Right ventricle myocardium superior (tissue), 1 donor: ENCODE measurements around the gene TIPARP. TPM values are rescaled to one million over a fixed set of nuclear protein-coding genes. Genes with fewer than 3 reads are reported as not detected.
A peak's percentile ranks its signal among the peaks of the same experiment; 100 is the strongest.
"Not testable (repeated sequence)": the region's sequence is repeated elsewhere in the genome, so short reads cannot be mapped to it uniquely, and the experiment has no call there.

ENCODE experiments used
- ATAC-seq: fragments of 200-7000 bp; cut with Tn5 transposase; one replicate; pipeline ENCODE4 v1.9.1; 2020; ENCODE audit warnings: mild to moderate bottlenecking; ENCODE audit not compliant: poor library complexity
- DNase-seq: peaks from one replicate; pipeline ENCODE4 v3.0.0-alpha.2; 2020
- intact Hi-C: fragments of 100-400 bp; cut with DNase I; formaldehyde crosslinking; loops from one replicate; pipeline ENCODE4 v1.11.2; 2022
- total RNA-seq: library from RNA; stranded (reverse); fragmentation: NEBNext Ultra II Directional; extraction: Animal tissue kit (Norgen Biotek cat#: 25700); gene quantifications from one replicate; pipeline ENCODE4 v1.2.1, GENCODE V29; 2021
- donor health status: DM: no; HTN: yes; CAD: no; lungs with severe emphysema.

The TIPARP gene
- total RNA-seq, 1 donor from 2014 or later: 31.6 TPM

GRCh38 chr3:156643729-156644389 lies 30.5 kb upstream of the TIPARP start:
- intact Hi-C loops: no loop called here
- DNase-seq (no peak), ATAC-seq (peak; percentile 48)

GRCh38 chr3:156644958-156645357 lies 29.4 kb upstream of the TIPARP start:
- ATAC-seq (no peak), DNase-seq (no peak)
- intact Hi-C loops: no loop called here

- no peak for ATAC-seq
- no peak for DNase-seq
- intact Hi-C loops: no loop called here
Measured at GRCh38 chr3:156646958-156647357, 27.4 kb upstream of the TIPARP start.

GRCh38 chr3:156648086-156648485 lies 26.3 kb upstream of the TIPARP start:
- DNase-seq (no peak), ATAC-seq (no peak)
- intact Hi-C loops: no loop called here

- no peak for ATAC-seq
- intact Hi-C loops: no loop called here
- no peak for DNase-seq
Measured at GRCh38 chr3:156649681-156650080, 24.7 kb upstream of the TIPARP start.

GRCh38 chr3:156652661-156653060 lies 21.7 kb upstream of the TIPARP start:
- DNase-seq, intact Hi-C loops, ATAC-seq: not testable (repeated sequence)

- ATAC-seq: no peak
- intact Hi-C loops: no loop called here
- no peak for DNase-seq
Measured at GRCh38 chr3:156654834-156655233, 19.6 kb upstream of the TIPARP start.

- intact Hi-C loops: no loop called here
- ATAC-seq (no peak), DNase-seq (no peak)
Measured at GRCh38 chr3:156655819-156656550, 18.4 kb upstream of the TIPARP start.

GRCh38 chr3:156657440-156657839 lies 16.9 kb upstream of the TIPARP start:
- intact Hi-C loops: no loop called here

GRCh38 chr3:156657862-156658731 lies 16.3 kb upstream of the TIPARP start:
- no peak for ATAC-seq
- intact Hi-C loops: no loop called here
- no peak for DNase-seq

More at GRCh38 chr3:156657440-156657839, 16.9 kb upstream of the TIPARP start:
- no peak for ATAC-seq
- DNase-seq: no peak

GRCh38 chr3:156658732-156659090 lies 15.7 kb upstream of the TIPARP start:
- no peak for ATAC-seq
- intact Hi-C loops: no loop called here
- DNase-seq: no peak

- no peak for DNase-seq
- intact Hi-C loops: no loop called here
- no peak for ATAC-seq
Measured at GRCh38 chr3:156659260-156659659, 15.1 kb upstream of the TIPARP start.

GRCh38 chr3:156661155-156661554 lies 13.2 kb upstream of the TIPARP start:
- DNase-seq (no peak), ATAC-seq (no peak)
- intact Hi-C loops: no loop called here

- intact Hi-C loops: no loop called here
- DNase-seq: no peak
- no peak for ATAC-seq
Measured at GRCh38 chr3:156664011-156664830, 10.2 kb upstream of the TIPARP start.

GRCh38 chr3:156664831-156665178 lies 9.6 kb upstream of the TIPARP start:
- ATAC-seq: no peak
- no peak for DNase-seq
- intact Hi-C loops: no loop called here

GRCh38 chr3:156665291-156665690 lies 9.1 kb upstream of the TIPARP start:
- DNase-seq (no peak), ATAC-seq (no peak)
- intact Hi-C loops: no loop called here

GRCh38 chr3:156666073-156666472 lies 8.3 kb upstream of the TIPARP start:
- intact Hi-C loops: no loop called here

GRCh38 chr3:156668073-156668763 lies 6.2 kb upstream of the TIPARP start:
- ATAC-seq: no peak
- intact Hi-C loops: no loop called here

More at GRCh38 chr3:156666073-156666472, 8.3 kb upstream of the TIPARP start:
- DNase-seq: no peak
- no peak for ATAC-seq

More at GRCh38 chr3:156668073-156668763, 6.2 kb upstream of the TIPARP start:
- no peak for DNase-seq
